Coronary artery (tissue), 2 donors: ENCODE measurements around the gene ARHGAP22.

Experiments
- DNase-seq: peaks from one replicate; pipeline ENCODE4 v3.0.0-alpha.2; 2017; ENCODE audit warnings: low spot score
- H3K27ac ChIP-seq, 2 donors: fragments of 200-600 bp; sonication (generic); one replicate each; pipeline ENCODE4 v1.5.1; 2016 to 2019
- H3K4me3 ChIP-seq: fragments of 200-600 bp; sonication (generic); 2 replicates; pipeline ENCODE4 v1.5.1; 2016; ENCODE audit warnings: mild to moderate bottlenecking, moderate library complexity
- TF ChIP-seq, protein P1 (sequence below): fragments of 200-600 bp; sonication (generic); IDR thresholded peaks from one replicate; pipeline ENCODE4 v1.5.1; 2019; ENCODE audit warnings: antibody characterized with exemption

Gene ARHGAP22

DNA sequence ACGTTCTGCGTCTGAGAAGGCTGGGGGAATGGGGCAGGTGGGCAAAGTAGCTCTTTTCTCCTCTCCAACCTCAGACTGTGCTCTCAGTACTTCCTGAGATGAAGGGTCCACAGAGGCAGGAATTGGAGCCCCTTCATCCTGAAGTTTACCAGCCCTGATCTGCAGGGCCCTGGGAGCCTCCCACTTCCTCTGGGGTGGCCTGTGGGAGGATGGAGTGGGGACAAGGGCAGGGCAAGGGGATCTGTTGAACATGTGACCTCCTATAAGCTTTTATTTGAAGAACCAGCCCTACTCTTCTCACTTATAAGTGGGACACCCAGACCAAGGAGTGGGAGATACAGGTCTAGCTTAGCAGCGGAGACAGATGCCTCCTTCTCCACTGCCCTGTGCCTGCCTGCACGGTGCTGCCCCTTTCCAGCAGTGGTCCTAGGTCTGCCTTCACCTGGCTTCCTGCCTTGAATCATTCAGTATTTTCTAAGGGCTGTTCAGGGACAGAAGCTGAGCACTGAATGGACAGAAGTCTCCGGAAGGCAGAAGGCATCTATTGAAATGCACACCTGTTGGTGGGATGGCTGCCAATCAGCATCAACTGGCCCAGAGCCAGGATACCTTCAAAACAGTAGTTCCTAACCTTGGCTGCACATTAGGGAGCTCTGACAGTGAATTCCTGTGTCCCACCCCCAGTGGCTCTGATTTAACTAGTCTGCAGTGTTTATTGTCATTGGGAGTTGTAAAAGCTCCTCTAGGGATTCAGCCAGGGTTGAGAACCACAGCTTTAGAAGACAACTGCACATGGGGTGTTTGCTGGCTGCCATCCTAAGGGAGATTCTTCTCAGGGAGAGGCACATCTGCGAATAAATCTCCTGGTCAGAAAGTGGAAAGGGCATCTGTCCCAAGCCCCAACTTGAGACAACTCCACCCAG, 2.7 kb upstream of the ARHGAP22 start:
- H3K27ac ChIP-seq = peak overlapping the region; percentile 49 to 87
- peak; percentile 43 for DNase-seq
- TF ChIP-seq, protein P1, sequence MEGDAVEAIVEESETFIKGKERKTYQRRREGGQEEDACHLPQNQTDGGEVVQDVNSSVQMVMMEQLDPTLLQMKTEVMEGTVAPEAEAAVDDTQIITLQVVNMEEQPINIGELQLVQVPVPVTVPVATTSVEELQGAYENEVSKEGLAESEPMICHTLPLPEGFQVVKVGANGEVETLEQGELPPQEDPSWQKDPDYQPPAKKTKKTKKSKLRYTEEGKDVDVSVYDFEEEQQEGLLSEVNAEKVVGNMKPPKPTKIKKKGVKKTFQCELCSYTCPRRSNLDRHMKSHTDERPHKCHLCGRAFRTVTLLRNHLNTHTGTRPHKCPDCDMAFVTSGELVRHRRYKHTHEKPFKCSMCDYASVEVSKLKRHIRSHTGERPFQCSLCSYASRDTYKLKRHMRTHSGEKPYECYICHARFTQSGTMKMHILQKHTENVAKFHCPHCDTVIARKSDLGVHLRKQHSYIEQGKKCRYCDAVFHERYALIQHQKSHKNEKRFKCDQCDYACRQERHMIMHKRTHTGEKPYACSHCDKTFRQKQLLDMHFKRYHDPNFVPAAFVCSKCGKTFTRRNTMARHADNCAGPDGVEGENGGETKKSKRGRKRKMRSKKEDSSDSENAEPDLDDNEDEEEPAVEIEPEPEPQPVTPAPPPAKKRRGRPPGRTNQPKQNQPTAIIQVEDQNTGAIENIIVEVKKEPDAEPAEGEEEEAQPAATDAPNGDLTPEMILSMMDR = no peak

DNA sequence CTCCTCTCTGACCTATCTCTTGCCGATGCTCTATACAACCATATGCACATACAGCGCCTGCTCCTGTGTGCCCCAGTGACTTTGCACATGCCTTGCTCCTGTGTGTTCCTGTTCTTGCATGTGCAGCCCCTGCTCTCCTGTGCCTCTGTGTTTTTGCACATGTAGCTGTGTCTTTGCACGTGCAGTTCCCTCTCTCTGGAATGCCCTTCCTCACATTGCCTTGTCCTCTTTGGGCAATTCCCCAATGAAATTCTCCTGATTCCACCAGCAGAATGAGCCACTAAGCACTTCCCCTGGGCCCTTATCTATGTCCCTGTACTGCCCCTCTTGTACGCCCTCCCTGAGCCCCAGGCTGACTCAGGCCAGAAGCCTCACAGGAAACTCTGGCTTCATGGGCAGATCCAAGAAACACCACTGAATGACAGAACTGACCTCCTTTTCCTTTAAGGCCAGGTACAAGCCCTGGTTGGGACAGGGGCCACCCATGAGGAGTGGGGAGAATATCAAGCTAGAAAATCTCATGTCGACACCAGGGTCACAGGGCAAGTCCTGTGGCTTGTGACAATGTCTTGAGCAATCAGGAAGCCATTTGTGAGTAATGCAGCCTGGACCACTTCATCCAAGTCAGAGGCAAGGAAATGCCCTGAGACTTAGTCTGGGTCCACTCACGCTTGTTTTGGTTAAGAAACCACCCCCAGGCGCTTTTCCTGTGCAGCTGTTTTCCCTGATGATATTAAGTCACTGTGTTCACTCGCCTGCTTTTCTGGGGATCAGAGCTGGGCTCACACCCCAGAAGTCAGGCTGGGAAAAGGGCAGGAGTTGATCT, 1.9 kb upstream of the ARHGAP22 start:
- Histone ChIP-seq H3K4me3 (no peak overlapping the region), H3K27ac (peak overlapping the region; percentile 49 to 87)
- TF ChIP-seq, protein P1 = no peak
- DNase-seq = peak; percentile 77

More for the DNA sequence above, 2.7 kb upstream of the ARHGAP22 start:
- H3K4me3 ChIP-seq = no peak overlapping the region

DNA sequence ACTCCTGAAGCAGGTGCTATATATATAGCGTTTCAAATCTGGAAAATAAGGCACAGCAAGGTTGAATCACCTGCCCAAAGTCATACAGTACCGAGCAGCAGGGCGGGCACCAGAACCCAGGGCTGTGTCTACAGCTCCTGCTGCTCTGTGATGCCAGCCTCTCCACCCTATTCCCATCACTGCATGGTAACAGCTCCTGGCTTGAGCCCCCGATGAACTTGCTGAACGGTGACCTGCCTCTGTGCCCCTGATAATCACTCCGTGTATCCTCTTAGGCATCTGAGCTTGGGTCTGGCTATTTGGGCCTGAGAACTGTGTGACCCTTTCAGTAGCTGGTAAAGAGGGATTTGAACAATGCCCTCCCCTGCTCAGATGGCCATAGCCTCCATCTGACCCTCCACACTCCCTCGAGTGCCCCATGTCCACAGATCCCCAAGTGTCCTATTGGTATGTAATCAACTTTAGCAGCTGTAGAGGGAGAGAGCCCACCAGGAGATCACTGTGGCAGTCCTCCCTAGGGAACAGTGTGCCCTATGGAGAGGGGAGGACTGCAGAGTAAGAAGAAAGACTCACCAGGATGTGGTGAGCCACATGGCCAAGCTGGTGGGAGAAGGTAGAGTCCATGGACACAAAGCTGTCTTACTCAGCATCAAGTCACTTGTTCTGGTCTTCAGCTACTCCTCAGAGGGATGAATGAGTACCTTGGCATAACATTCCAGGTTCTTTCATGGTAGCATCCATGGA, 1.1 kb upstream of the ARHGAP22 start:
- peak; percentile 68 for DNase-seq
- Histone ChIP-seq H3K27ac (peak overlapping the region; percentile 2 to 87), H3K4me3 (no peak overlapping the region)
- TF ChIP-seq, protein P1 = no peak

DNA sequence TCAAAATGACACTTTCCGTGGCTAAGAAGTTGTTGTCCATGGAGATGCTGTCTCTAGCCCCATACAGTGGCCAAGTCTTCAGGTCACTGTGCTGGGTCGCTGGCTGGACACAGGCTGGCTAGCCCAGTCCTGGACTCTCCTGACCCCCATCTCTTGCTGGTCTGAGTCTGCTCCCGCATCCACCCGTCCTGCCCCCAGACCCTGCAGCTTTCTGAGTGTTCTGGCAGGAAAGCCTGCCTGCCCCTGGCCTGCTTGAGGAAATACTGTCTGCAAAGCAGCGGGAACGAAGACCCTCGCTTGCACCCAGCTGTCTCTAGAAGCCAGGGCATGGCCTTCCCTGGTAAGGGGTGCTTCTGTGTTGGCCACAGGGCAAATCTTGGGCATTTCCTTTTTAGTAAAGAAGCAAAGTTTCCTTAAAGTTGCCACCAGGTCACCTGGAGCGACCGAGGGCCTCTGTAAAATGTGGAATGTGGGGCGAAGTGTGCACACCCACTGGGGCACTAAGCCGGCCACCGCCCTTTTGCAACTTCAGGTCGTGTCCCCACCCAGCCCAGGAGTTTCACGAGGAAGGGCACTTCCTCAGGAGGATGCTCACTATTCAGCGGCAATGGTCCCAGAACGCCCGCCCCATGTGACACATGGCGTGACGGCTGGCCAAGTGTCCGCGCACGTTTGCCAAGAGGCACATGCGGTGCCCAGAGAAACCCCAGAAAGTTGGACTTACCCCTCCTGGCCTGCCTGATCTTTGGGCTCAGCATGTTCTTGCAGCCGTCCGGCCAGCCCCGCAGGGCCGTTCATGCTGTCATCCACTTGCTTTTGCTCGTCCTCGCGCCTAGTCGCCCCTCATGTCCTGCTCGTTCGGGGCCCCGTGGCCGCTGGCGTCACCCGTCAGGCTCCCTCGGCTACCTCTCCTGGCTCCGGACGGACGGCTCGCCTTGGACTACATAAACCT, 558 bp downstream of the ARHGAP22 start:
- Histone ChIP-seq H3K27ac (peak overlapping the region; percentile 57 to 76), H3K4me3 (peak overlapping the region; percentile 78)
- TF ChIP-seq, protein P1 = no peak
- DNase-seq = peak; percentile 78

DNA sequence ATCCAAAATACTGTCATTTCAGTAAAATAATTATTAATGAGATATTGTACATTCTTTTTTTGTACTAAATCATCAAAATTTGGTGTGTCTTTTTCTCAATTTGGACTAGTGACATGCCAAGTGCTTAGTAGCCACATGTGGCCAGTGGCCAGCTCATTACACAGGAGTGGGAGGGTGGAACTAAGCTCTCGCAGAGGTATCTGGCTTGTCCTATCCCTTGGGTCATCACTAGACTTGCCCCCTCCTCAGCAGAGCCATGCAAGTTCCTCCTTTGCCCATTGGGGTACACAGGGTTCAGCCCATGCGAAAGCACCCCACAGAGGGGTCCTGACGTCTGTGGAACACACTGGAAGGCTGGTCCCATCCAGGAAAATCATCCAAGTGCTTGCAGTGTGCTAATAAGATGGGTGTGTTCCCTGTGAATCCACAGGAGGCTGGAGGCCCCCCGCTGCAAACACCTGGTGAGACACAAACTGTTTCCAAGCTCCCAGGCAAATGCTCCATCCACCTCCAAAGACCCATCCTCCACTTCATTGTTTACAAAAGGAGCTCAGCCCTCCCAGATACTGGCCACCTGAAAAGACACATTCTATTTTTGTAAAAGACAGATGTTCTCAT, 1.3 kb downstream of the ARHGAP22 start:
- TF ChIP-seq, protein P1 = no peak
- H3K27ac ChIP-seq = peak overlapping the region in 1 of 2 donors; percentile 76
- H3K4me3 ChIP-seq = peak overlapping the region; percentile 78
- peak; percentile 64 for DNase-seq
